WTC11 (cell line): ENCODE results near the gene MRPS18A. TPM values are rescaled to one million over a fixed set of nuclear protein-coding genes. Genes with fewer than 3 reads are reported as not detected.

Source experiments
- ATAC-seq: fragments of 200-7000 bp; cut with Tn5 transposase; 2 replicates; pipeline ENCODE4 v1.10.0; 2021; ENCODE audit warnings: mild to moderate bottlenecking, moderate library complexity
- CTCF ChIA-PET: fragments of 300-600 bp; sonication (Branson Sonifier 250); formaldehyde crosslinking; loops from one replicate; lab custom pipeline; 2021; ENCODE audit warnings: antibody characterized with exemption; lab: Charles Lee
- POLR2A ChIA-PET: fragments of 350-600 bp; sonication (Branson Sonifier 250); formaldehyde crosslinking; loops from one replicate; lab custom pipeline; 2021; ENCODE audit warnings: antibody characterized with exemption; lab: Charles Lee
- DNase-seq: peaks from one replicate; pipeline ENCODE4 v3.0.0; 2021; ENCODE audit warnings: low spot score
- H3K27ac Mint-ChIP-seq: 2 replicates; pipeline ENCODE4 v1.8.0; 2021; ENCODE audit warnings: mixed read lengths
- H3K27me3 Mint-ChIP-seq: 2 replicates; pipeline ENCODE4 v1.8.0; 2021; ENCODE audit warnings: low read depth, mild to moderate bottlenecking, moderate library complexity, mixed read lengths
- H3K36me3 Mint-ChIP-seq: 2 replicates; pipeline ENCODE4 v1.8.0; 2021; ENCODE audit warnings: mixed read lengths
- H3K4me1 Mint-ChIP-seq: 2 replicates; pipeline ENCODE4 v1.8.0; 2022; ENCODE audit warnings: mixed read lengths
- H3K4me3 Mint-ChIP-seq: 2 replicates; pipeline ENCODE4 v1.8.0; 2021; ENCODE audit warnings: mild to moderate bottlenecking, moderate library complexity, mixed read lengths
- H3K9me3 Mint-ChIP-seq: 2 replicates; pipeline ENCODE4 v1.8.0; 2021; ENCODE audit warnings: mixed read lengths
- FOXJ3 ChIP-seq: sonication (generic); formaldehyde crosslinking; IDR thresholded peaks from 2 replicates; pipeline ENCODE4 v1.9.0; 2021; ENCODE audit warnings: missing genetic modification reagents, mild to moderate bottlenecking, borderline replicate concordance
- FOXP1 ChIP-seq: sonication (generic); formaldehyde crosslinking; IDR thresholded peaks from 2 replicates; pipeline ENCODE4 v1.8.0; 2022; ENCODE audit warnings: missing genetic modification reagents, mild to moderate bottlenecking, moderate library complexity, borderline replicate concordance
- JAZF1 ChIP-seq: fragments of 250-450 bp; sonication (Bioruptor Pico); IDR thresholded peaks from 2 replicates; pipeline ENCODE4 v1.9.0; 2021; ENCODE audit warnings: moderate library complexity, mild to moderate bottlenecking, inconsistent platforms
- RELA ChIP-seq: sonication (generic); formaldehyde crosslinking; IDR thresholded peaks from 2 replicates; pipeline ENCODE4 v1.8.1; 2022; ENCODE audit warnings: missing genetic modification reagents, mild to moderate bottlenecking, borderline replicate concordance
- ZNF121 ChIP-seq: sonication (generic); formaldehyde crosslinking; IDR thresholded peaks from 2 replicates; pipeline ENCODE4 v1.8.0; 2023; ENCODE audit warnings: missing genetic modification reagents
- ZNF219 ChIP-seq: sonication (generic); formaldehyde crosslinking; IDR thresholded peaks from 2 replicates; pipeline ENCODE4 v1.8.0; 2023; ENCODE audit warnings: missing genetic modification reagents, mild to moderate bottlenecking, borderline replicate concordance
- ZNF396 ChIP-seq: fragments of 250-450 bp; sonication (Bioruptor Pico); IDR thresholded peaks from 2 replicates; pipeline ENCODE4 v1.8.0; 2021; ENCODE audit warnings: mild to moderate bottlenecking, moderate library complexity, borderline replicate concordance
- ZNF416 ChIP-seq: fragments of 250-450 bp; sonication (Bioruptor Pico); IDR thresholded peaks from 2 replicates; pipeline ENCODE4 v1.9.0; 2021; ENCODE audit warnings: mild to moderate bottlenecking, inconsistent platforms
- ZNF423 ChIP-seq: fragments of 250-450 bp; sonication (Bioruptor Pico); IDR thresholded peaks from 2 replicates; pipeline ENCODE4 v2.1.2; 2022; ENCODE audit warnings: mild to moderate bottlenecking, moderate library complexity
- ZNF671 ChIP-seq: fragments of 250-450 bp; sonication (Bioruptor Pico); IDR thresholded peaks from 2 replicates; pipeline ENCODE4 v1.8.0; 2021; ENCODE audit warnings: mild to moderate bottlenecking
- total RNA-seq: library from RNA; stranded (reverse); gene quantifications from 3 replicates; pipeline ENCODE4 v1.2.3, GENCODE V29; 2021
- TF ChIP-seq, protein P1 (sequence below): sonication (generic); formaldehyde crosslinking; IDR thresholded peaks from 2 replicates; pipeline ENCODE4 v1.8.1; 2022; ENCODE audit warnings: low read depth, mild to moderate bottlenecking, moderate library complexity, missing genetic modification reagents, borderline replicate concordance
- TF ChIP-seq, protein P2 (sequence below): sonication (generic); formaldehyde crosslinking; IDR thresholded peaks from 2 replicates; pipeline ENCODE4 v1.8.0; 2023; ENCODE audit warnings: missing genetic modification reagents
- TF ChIP-seq, protein P3 (sequence below): sonication (generic); formaldehyde crosslinking; IDR thresholded peaks from 2 replicates; pipeline ENCODE4 v1.8.0; 2022; ENCODE audit warnings: mild to moderate bottlenecking, missing genetic modification reagents
- TF ChIP-seq, protein P4 (sequence below): sonication (generic); formaldehyde crosslinking; IDR thresholded peaks from 2 replicates; pipeline ENCODE4 v1.8.1; 2023; ENCODE audit warnings: mild to moderate bottlenecking, missing genetic modification reagents, moderate library complexity
- TF ChIP-seq, protein P5 (sequence below): sonication (generic); formaldehyde crosslinking; IDR thresholded peaks from 2 replicates; pipeline ENCODE4 v1.8.1; 2023; ENCODE audit warnings: mild to moderate bottlenecking, missing genetic modification reagents
- TF ChIP-seq, protein P6 (sequence below): fragments of 250-450 bp; sonication (Bioruptor Pico); IDR thresholded peaks from 2 replicates; pipeline ENCODE4 v1.9.0; 2021; ENCODE audit warnings: mild to moderate bottlenecking, borderline replicate concordance
- TF ChIP-seq, protein P7 (sequence below): fragments of 250-450 bp; sonication (Bioruptor Pico); IDR thresholded peaks from 2 replicates; pipeline ENCODE4 v1.9.0; 2021; ENCODE audit warnings: mild to moderate bottlenecking

The MRPS18A gene
- total RNA-seq, 1 experiment from 2014 or later = 61.6 TPM

DNA sequence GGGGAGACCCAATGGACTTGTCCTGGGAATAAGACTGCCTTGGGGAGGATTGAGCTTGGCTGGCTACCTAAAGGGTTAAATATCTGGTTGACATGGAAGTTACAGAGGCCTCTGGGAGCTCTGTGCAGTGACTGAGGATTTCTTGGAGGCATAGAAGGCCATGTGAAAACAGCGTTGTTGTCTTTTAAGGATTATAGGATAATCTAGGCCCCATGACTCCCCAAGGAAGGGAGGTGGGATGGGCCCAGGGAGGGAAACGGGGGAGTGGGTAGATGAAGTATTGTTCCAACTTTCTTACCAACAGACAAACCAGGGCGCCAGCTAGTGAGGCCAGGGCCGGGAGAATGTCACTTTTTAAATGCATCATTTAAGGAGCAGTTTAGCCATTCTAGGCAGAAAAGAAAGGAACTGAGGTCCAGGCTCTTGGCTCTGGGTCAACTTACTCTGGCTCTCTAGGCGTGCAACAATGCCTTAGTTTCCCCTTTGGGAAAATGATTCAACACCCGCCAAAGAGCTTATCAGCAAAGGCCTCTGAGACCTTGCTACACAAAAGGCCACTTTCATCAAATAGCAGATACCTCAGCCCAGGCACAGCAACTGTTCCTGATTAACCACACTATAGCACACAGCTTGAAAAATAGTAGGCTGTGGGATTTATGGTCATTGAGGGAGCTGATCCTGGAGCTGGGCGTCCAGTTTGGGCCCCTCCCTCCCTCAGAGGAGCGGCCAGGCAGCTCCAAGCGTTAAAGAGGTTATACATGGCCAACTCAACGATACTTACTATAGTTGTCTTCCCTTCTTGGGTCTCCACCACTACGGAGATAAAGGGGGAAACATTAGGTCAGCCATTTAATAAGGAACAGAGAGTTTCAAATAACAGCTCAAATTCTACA, 7.0 kb downstream of the MRPS18A start (continued):
- no peak for TF ChIP-seq ZNF121 (CRISPR knock-in tag)
- TF ChIP-seq, protein P1, sequence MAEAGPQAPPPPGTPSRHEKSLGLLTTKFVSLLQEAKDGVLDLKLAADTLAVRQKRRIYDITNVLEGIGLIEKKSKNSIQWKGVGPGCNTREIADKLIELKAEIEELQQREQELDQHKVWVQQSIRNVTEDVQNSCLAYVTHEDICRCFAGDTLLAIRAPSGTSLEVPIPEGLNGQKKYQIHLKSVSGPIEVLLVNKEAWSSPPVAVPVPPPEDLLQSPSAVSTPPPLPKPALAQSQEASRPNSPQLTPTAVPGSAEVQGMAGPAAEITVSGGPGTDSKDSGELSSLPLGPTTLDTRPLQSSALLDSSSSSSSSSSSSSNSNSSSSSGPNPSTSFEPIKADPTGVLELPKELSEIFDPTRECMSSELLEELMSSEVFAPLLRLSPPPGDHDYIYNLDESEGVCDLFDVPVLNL = no peak
- TF ChIP-seq, protein P2, sequence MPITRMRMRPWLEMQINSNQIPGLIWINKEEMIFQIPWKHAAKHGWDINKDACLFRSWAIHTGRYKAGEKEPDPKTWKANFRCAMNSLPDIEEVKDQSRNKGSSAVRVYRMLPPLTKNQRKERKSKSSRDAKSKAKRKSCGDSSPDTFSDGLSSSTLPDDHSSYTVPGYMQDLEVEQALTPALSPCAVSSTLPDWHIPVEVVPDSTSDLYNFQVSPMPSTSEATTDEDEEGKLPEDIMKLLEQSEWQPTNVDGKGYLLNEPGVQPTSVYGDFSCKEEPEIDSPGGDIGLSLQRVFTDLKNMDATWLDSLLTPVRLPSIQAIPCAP = no peak
- TF ChIP-seq ZNF219 (CRISPR knock-in tag) = no peak
- TF ChIP-seq JAZF1 (CRISPR knock-in tag) = no peak
- TF ChIP-seq, protein P3, sequence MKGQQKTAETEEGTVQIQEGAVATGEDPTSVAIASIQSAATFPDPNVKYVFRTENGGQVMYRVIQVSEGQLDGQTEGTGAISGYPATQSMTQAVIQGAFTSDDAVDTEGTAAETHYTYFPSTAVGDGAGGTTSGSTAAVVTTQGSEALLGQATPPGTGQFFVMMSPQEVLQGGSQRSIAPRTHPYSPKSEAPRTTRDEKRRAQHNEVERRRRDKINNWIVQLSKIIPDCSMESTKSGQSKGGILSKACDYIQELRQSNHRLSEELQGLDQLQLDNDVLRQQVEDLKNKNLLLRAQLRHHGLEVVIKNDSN (CRISPR knock-in tag) = no peak
- TF ChIP-seq ZNF416 (CRISPR knock-in tag) = no peak
- TF ChIP-seq, protein P4, sequence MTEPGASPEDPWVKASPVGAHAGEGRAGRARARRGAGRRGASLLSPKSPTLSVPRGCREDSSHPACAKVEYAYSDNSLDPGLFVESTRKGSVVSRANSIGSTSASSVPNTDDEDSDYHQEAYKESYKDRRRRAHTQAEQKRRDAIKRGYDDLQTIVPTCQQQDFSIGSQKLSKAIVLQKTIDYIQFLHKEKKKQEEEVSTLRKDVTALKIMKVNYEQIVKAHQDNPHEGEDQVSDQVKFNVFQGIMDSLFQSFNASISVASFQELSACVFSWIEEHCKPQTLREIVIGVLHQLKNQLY (CRISPR knock-in tag) = no peak
- no peak for TF ChIP-seq ZNF671
- no peak for TF ChIP-seq ZNF396 (CRISPR knock-in tag)
- TF ChIP-seq FOXP1 (CRISPR knock-in tag) = no peak
- TF ChIP-seq, all 79 proteins: peak for 0

DNA sequence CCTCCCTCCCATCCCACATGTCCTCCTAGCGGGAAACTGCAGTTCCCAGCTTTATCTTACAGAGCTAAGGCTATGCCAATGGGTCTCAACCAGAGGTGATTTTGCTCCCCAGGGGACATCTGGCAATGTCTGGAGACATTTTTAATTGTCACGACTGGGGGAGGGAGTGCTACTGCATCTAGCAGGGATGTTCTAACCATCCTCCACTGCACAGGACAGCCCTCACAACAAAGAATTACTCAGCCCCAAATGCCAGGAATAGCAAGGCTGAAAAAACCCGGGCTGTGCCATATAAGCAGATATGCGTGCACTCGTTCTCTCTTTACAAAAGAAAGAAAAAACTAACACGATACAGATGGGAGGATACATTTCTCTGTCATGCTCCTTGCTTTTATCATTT, 8.5 kb downstream of the MRPS18A start:
- no peak for DNase-seq
- Mint-ChIP-seq H3K27ac (no peak overlapping the region), H3K36me3 (peaks cover 50% of the 10 kb centered on the region), H3K9me3 (no peaks in the 10 kb centered on the region), H3K27me3 (no peaks in the 10 kb centered on the region), H3K4me3 (no peak overlapping the region), H3K4me1 (peaks cover 9% of the 10 kb centered on the region)
- POLR2A ChIA-PET = no interaction called here
- CTCF ChIA-PET = interaction anchor here (1.0 kb wide), 1 partner anchor 23 kb away, joined by 3 read pairs; no protein-coding TSS in a partner anchor
- no peak for TF ChIP-seq RELA (CRISPR knock-in tag)
- no peak for TF ChIP-seq ZNF423 (CRISPR knock-in tag)
- TF ChIP-seq, protein P5, sequence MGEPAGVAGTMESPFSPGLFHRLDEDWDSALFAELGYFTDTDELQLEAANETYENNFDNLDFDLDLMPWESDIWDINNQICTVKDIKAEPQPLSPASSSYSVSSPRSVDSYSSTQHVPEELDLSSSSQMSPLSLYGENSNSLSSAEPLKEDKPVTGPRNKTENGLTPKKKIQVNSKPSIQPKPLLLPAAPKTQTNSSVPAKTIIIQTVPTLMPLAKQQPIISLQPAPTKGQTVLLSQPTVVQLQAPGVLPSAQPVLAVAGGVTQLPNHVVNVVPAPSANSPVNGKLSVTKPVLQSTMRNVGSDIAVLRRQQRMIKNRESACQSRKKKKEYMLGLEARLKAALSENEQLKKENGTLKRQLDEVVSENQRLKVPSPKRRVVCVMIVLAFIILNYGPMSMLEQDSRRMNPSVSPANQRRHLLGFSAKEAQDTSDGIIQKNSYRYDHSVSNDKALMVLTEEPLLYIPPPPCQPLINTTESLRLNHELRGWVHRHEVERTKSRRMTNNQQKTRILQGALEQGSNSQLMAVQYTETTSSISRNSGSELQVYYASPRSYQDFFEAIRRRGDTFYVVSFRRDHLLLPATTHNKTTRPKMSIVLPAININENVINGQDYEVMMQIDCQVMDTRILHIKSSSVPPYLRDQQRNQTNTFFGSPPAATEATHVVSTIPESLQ (CRISPR knock-in tag) = no peak
- ATAC-seq = no peak

DNA sequence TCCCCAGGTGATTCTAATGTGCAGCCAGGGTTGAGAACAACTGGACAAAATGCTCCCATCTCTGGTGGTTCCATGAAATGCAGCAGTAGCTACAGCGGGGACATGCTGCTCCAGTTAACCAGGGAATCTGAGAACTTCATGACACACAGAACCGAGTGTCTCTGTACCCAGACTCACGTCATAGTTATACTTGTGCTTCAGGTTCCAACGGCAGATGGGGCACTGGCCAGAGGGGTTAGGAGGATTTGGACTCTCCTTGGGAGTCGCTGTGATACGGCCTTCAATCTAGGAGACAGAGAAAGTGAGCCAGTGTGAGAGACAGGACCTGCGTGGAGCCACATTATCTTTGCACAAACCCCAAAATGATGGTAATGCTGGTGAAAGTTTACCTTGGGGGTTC, 9.2 kb downstream of the MRPS18A start:
- DNase-seq = no peak
- POLR2A ChIA-PET = no interaction called here
- H3K27ac Mint-ChIP-seq = no peak overlapping the region
- TF ChIP-seq, protein P6, sequence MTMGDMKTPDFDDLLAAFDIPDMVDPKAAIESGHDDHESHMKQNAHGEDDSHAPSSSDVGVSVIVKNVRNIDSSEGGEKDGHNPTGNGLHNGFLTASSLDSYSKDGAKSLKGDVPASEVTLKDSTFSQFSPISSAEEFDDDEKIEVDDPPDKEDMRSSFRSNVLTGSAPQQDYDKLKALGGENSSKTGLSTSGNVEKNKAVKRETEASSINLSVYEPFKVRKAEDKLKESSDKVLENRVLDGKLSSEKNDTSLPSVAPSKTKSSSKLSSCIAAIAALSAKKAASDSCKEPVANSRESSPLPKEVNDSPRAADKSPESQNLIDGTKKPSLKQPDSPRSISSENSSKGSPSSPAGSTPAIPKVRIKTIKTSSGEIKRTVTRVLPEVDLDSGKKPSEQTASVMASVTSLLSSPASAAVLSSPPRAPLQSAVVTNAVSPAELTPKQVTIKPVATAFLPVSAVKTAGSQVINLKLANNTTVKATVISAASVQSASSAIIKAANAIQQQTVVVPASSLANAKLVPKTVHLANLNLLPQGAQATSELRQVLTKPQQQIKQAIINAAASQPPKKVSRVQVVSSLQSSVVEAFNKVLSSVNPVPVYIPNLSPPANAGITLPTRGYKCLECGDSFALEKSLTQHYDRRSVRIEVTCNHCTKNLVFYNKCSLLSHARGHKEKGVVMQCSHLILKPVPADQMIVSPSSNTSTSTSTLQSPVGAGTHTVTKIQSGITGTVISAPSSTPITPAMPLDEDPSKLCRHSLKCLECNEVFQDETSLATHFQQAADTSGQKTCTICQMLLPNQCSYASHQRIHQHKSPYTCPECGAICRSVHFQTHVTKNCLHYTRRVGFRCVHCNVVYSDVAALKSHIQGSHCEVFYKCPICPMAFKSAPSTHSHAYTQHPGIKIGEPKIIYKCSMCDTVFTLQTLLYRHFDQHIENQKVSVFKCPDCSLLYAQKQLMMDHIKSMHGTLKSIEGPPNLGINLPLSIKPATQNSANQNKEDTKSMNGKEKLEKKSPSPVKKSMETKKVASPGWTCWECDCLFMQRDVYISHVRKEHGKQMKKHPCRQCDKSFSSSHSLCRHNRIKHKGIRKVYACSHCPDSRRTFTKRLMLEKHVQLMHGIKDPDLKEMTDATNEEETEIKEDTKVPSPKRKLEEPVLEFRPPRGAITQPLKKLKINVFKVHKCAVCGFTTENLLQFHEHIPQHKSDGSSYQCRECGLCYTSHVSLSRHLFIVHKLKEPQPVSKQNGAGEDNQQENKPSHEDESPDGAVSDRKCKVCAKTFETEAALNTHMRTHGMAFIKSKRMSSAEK (CRISPR knock-in tag) = no peak
- TF ChIP-seq, protein P7, sequence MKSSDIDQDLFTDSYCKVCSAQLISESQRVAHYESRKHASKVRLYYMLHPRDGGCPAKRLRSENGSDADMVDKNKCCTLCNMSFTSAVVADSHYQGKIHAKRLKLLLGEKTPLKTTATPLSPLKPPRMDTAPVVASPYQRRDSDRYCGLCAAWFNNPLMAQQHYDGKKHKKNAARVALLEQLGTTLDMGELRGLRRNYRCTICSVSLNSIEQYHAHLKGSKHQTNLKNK (CRISPR knock-in tag) = no peak
- TF ChIP-seq FOXJ3 (CRISPR knock-in tag) = no peak
- no peak overlapping the region for H3K4me3 Mint-ChIP-seq
- CTCF ChIA-PET = interaction anchor here (0.6 to 1.0 kb wide), 2 partner anchors 9 to 22 kb away, joined by 3 read pairs; no protein-coding TSS in a partner anchor
- no peaks in the 10 kb centered on the region for H3K27me3 Mint-ChIP-seq
- peaks cover 50% of the 10 kb centered on the region for H3K36me3 Mint-ChIP-seq
- H3K4me1 Mint-ChIP-seq = peaks cover 9% of the 10 kb centered on the region
- no peaks in the 10 kb centered on the region for H3K9me3 Mint-ChIP-seq
- ATAC-seq = no peak
